Measurements from ENCODE around the gene KPNA2.
"Not testable (repeated sequence)": the region's sequence is repeated elsewhere in the genome, so short reads cannot be mapped to it uniquely, and the experiment has no call there.

The KPNA2 gene

DNA sequence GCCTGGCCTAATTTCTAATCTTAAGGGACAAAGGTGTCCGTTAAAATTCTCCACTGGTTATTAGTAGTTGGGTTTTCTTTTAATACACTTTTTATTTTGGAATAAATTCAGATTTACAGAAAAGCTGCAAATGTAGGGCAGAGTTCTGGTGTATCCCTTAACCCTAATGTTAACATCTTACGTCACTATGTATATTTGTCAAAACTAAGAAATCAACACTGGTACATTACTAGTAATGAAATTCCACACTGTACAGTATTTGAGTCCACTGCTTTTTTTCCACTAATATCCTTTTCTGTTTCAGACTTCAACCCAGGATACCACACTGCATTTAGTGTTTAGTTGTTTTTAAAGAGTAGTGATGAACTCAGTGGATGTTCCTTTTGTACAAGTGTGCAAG is 18.7 kb upstream of the KPNA2 start:
- Histone ChIP-seq H3K4me1 (ENCODE audit: insufficient read depth, low read length) (peaks cover 15% of the 10 kb centered on the region), H3K27me3 (ENCODE audit: insufficient read depth, low read length, poor library complexity) (no peaks in the 10 kb centered on the region), H3K79me2 (ENCODE audit: insufficient read depth, low read length) (no peaks in the 10 kb centered on the region), H3K9ac (ENCODE audit: low read depth, low read length) (no peak overlapping the region), H3K4me3 (ENCODE audit: low read depth in 1 of 2, low read length in 2 of 2) (no peak overlapping the region), H3K27ac (ENCODE audit: low read length) (no peak overlapping the region), H2AFZ (ENCODE audit: low read depth, low read length) (no peak overlapping the region), H3K36me3 (ENCODE audit: insufficient read depth, low read length) (no peaks in the 10 kb centered on the region), H4K20me1 (ENCODE audit: insufficient read depth, low read length) (no peaks in the 10 kb centered on the region), H3K9me3 (ENCODE audit: insufficient read depth, low read length, severe bottlenecking) (no peaks in the 10 kb centered on the region), H3K4me2 (ENCODE audit: insufficient read depth, low read length) (no peak overlapping the region)
- TF ChIP-seq, protein P1, sequence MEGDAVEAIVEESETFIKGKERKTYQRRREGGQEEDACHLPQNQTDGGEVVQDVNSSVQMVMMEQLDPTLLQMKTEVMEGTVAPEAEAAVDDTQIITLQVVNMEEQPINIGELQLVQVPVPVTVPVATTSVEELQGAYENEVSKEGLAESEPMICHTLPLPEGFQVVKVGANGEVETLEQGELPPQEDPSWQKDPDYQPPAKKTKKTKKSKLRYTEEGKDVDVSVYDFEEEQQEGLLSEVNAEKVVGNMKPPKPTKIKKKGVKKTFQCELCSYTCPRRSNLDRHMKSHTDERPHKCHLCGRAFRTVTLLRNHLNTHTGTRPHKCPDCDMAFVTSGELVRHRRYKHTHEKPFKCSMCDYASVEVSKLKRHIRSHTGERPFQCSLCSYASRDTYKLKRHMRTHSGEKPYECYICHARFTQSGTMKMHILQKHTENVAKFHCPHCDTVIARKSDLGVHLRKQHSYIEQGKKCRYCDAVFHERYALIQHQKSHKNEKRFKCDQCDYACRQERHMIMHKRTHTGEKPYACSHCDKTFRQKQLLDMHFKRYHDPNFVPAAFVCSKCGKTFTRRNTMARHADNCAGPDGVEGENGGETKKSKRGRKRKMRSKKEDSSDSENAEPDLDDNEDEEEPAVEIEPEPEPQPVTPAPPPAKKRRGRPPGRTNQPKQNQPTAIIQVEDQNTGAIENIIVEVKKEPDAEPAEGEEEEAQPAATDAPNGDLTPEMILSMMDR (IDR thresholded peaks at IDR 0.05; ENCODE audit: borderline replicate concordance, extremely low read depth, low read length, poor library complexity, severe bottlenecking): no peak
- no peak for TF ChIP-seq EZH2 (IDR thresholded peaks at IDR 0.05; ENCODE audit: borderline replicate concordance, low read depth, low read length, severe bottlenecking)
- ATAC-seq (ENCODE audit: insufficient read depth, low read depth) (no peak), DNase-seq (no peak)

DNA sequence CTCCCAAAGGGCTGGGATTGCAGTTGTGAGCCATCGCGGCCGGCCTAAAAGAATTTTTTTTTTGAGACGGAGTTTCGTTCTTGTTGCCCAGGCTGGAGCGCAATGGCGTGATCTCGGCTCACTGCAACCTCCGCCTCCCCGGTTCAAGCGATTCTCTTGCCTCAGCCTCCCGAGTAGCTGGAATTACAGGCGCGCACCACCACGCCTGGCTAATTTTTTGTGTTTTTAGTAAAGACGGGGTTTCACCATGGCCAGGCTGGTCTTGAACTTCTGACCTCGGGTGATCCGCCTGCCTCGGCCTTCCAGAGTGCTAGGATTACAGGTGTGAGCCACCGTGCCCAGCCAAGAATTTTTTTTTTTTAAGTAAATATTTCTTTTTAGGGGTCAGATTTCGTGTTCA is 17.0 kb upstream of the KPNA2 start:
- H2AFZ ChIP-seq (ENCODE audit: low read depth, low read length); H4K20me1 ChIP-seq (ENCODE audit: insufficient read depth, low read length); H3K4me2 ChIP-seq (ENCODE audit: insufficient read depth, low read length); H3K9ac ChIP-seq (ENCODE audit: low read depth, low read length); H3K36me3 ChIP-seq (ENCODE audit: insufficient read depth, low read length); H3K9me3 ChIP-seq (ENCODE audit: insufficient read depth, low read length, severe bottlenecking); H3K4me3 ChIP-seq (ENCODE audit: low read depth in 1 of 2, low read length in 2 of 2); DNase-seq; H3K27ac ChIP-seq (ENCODE audit: low read length); H3K27me3 ChIP-seq (ENCODE audit: insufficient read depth, low read length, poor library complexity); ATAC-seq (ENCODE audit: insufficient read depth, low read depth); H3K79me2 ChIP-seq (ENCODE audit: insufficient read depth, low read length): not testable (repeated sequence)
- peaks cover 15% of the 10 kb centered on the region for H3K4me1 ChIP-seq (ENCODE audit: insufficient read depth, low read length)

DNA sequence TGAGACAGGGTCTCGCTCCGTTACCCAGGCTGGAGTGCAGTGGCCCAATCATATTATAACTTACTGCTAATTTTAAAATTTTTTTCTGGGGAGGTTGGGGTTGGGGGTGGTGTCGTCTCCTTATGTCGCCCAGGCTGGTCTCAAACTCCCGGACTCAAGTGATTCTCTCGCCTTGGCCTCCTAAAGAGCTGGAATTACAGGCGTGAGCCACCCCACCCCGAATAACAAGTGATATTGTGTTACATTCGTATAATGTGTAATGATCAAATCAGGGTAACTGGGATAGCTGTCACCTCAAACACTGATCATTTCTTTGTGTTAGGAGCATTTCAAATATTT is 16.2 kb upstream of the KPNA2 start:
- peaks cover 15% of the 10 kb centered on the region for H3K4me1 ChIP-seq (ENCODE audit: insufficient read depth, low read length)
- 0 out of 2 replicates have a peak overlapping the region, but pooled peaks have one; percentile 9 for H3K27ac ChIP-seq (ENCODE audit: low read length)
- TF ChIP-seq, protein P1 (IDR thresholded peaks at IDR 0.05; ENCODE audit: borderline replicate concordance, extremely low read depth, low read length, poor library complexity, severe bottlenecking): no peak
- TF ChIP-seq EZH2 (IDR thresholded peaks at IDR 0.05; ENCODE audit: borderline replicate concordance, low read depth, low read length, severe bottlenecking): no peak
- peak overlapping the region in 1 of 2 experiments; percentile 65; a peak in 3 of 4 replicates for H3K4me3 ChIP-seq (ENCODE audit: low read depth in 1 of 2, low read length in 2 of 2)
- no peaks in the 10 kb centered on the region for H3K27me3 ChIP-seq (ENCODE audit: insufficient read depth, low read length, poor library complexity)
- H2AFZ ChIP-seq (ENCODE audit: low read depth, low read length): no peak overlapping the region
- DNase-seq (no peak), ATAC-seq (ENCODE audit: insufficient read depth, low read depth) (no peak)
- H3K36me3 ChIP-seq (ENCODE audit: insufficient read depth, low read length): no peaks in the 10 kb centered on the region
- peak overlapping the region; percentile 79; the same call in 1 of the 2 replicates for H3K9ac ChIP-seq (ENCODE audit: low read depth, low read length)
- no peaks in the 10 kb centered on the region for H4K20me1 ChIP-seq (ENCODE audit: insufficient read depth, low read length)
- H3K4me2 ChIP-seq (ENCODE audit: insufficient read depth, low read length): peak overlapping the region; percentile 68
- H3K9me3 ChIP-seq (ENCODE audit: insufficient read depth, low read length, severe bottlenecking): no peaks in the 10 kb centered on the region
- no peaks in the 10 kb centered on the region for H3K79me2 ChIP-seq (ENCODE audit: insufficient read depth, low read length)

DNA sequence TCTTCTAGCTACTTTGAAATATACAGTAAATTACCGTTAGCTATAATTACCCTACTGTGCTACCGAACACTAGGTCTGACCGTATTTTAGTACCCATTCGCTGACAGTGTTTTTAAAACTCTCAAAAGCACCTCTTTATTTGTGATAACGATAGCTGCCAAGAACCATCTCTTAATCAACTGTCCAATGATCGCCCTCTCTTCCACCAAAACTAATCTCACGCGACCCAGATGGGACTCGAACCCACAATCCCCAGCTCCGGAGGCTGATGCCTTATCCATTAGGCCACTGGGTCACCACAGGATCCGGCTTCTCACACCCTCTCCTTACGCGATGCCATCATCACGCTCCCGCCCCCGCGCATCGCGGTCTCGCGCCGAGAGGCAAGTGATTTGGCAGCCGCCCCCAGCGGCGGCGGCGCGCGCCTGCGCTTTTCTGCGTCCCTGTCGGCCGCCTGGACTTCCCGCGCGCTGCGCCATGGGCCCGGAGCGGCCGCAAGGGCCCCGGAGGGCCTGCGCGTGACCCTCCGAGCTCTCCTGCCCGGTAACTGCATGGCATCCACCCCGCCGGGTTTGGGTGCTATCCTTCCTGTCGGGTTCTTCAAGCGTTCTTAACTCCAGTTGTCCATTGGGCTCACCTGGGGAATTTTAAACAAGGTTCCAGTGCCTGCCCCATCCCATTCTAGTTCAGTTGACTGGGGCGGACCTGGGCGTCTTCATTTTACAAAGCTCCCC is 15.7 kb upstream of the KPNA2 start:
- peak overlapping the region; percentile 68 for H3K4me2 ChIP-seq (ENCODE audit: insufficient read depth, low read length)

More for the DNA sequence above, 15.7 kb upstream of the KPNA2 start:
- H3K27me3 ChIP-seq (ENCODE audit: insufficient read depth, low read length, poor library complexity): no peaks in the 10 kb centered on the region
- peak overlapping the region; percentile 54 to 65; a peak in 3 of 4 replicates for H3K4me3 ChIP-seq (ENCODE audit: low read depth in 1 of 2, low read length in 2 of 2)
- ATAC-seq (ENCODE audit: insufficient read depth, low read depth) (peak; percentile 88), DNase-seq (peak; percentile 98)
- no peaks in the 10 kb centered on the region for H4K20me1 ChIP-seq (ENCODE audit: insufficient read depth, low read length)
- H3K27ac ChIP-seq (ENCODE audit: low read length): peak overlapping the region; percentile 84
- TF ChIP-seq, protein P1 (IDR thresholded peaks at IDR 0.05; ENCODE audit: borderline replicate concordance, extremely low read depth, low read length, poor library complexity, severe bottlenecking): peak; percentile 52
- TF ChIP-seq EZH2 (IDR thresholded peaks at IDR 0.05; ENCODE audit: borderline replicate concordance, low read depth, low read length, severe bottlenecking): no peak
- peaks cover 15% of the 10 kb centered on the region for H3K4me1 ChIP-seq (ENCODE audit: insufficient read depth, low read length)
- H3K79me2 ChIP-seq (ENCODE audit: insufficient read depth, low read length): no peaks in the 10 kb centered on the region
- no peaks in the 10 kb centered on the region for H3K9me3 ChIP-seq (ENCODE audit: insufficient read depth, low read length, severe bottlenecking)
- no peaks in the 10 kb centered on the region for H3K36me3 ChIP-seq (ENCODE audit: insufficient read depth, low read length)
- peak overlapping the region; percentile 79 for H3K9ac ChIP-seq (ENCODE audit: low read depth, low read length)
- H2AFZ ChIP-seq (ENCODE audit: low read depth, low read length): peak overlapping the region; percentile 83
